Brain microvascular endothelial cell (primary cell): ENCODE data around the gene RGS19.

ENCODE experiments used
- DNase-seq: peaks from one replicate; pipeline ENCODE4 v3.0.0-alpha.2; 2020
- H3K27ac ChIP-seq: fragments of 250-450 bp; sonication (Bioruptor Pico); 2 replicates; pipeline ENCODE4 v1.5.1; 2020; ENCODE audit warnings: mild to moderate bottlenecking, moderate library complexity
- H3K27me3 ChIP-seq: fragments of 250-450 bp; sonication (Bioruptor Pico); replicated peaks from 2 replicates; pipeline ENCODE4 v1.5.1; 2020; ENCODE audit warnings: mild to moderate bottlenecking
- H3K36me3 ChIP-seq: fragments of 250-450 bp; sonication (Bioruptor Pico); replicated peaks from 2 replicates; pipeline ENCODE4 v1.5.1; 2020; ENCODE audit warnings: mild to moderate bottlenecking
- H3K4me3 ChIP-seq: 2 replicates; pipeline ENCODE4 v1.5.1; 2011; ENCODE audit warnings: low read depth, mild to moderate bottlenecking, control low read depth, low read length, moderate library complexity
- CTCF ChIP-seq: IDR thresholded peaks from 2 replicates; pipeline ENCODE4 v1.5.1; 2011; ENCODE audit warnings: low read depth, mild to moderate bottlenecking, moderate library complexity, low read length, control low read depth, inconsistent platforms; ENCODE audit errors: missing control alignments
- in situ Hi-C: cut with HindIII; loops from 2 replicates; pipeline ENCODE4 v1.10.0; 2017; ENCODE audit warnings: low sequenced_read_pairs, low pct_ligation_motif_present

Gene RGS19

GRCh38 chr20:64077094-64077493 lies 2.2 kb downstream of the RGS19 start:
- no peak for TF ChIP-seq CTCF
- Histone ChIP-seq H3K27me3 (no peaks in the 10 kb centered on the region), H3K36me3 (no peaks in the 10 kb centered on the region), H3K27ac (no peak overlapping the region), H3K4me3 (no peak overlapping the region)
- no peak for DNase-seq
- in situ Hi-C loops: no loop called here

- Histone ChIP-seq H3K36me3 (no peaks in the 10 kb centered on the region), H3K27ac (no peak overlapping the region), H3K27me3 (no peaks in the 10 kb centered on the region), H3K4me3 (no peak overlapping the region)
- DNase-seq: no peak
- in situ Hi-C loops: no loop called here
- TF ChIP-seq CTCF: no peak
Observed at GRCh38 chr20:64076061-64076997, 3.0 kb downstream of the RGS19 start.

- no peak overlapping the region for H3K27ac ChIP-seq
Observed at GRCh38 chr20:64075556-64075955, 3.8 kb downstream of the RGS19 start.

GRCh38 chr20:64074963-64075362 lies 4.4 kb downstream of the RGS19 start:
- no peak overlapping the region for H3K4me3 ChIP-seq
- no peak for TF ChIP-seq CTCF
- DNase-seq: no peak
- no peaks in the 10 kb centered on the region for H3K27me3 ChIP-seq
- no peaks in the 10 kb centered on the region for H3K36me3 ChIP-seq
- H3K27ac ChIP-seq: no peak overlapping the region
- in situ Hi-C loops: no loop called here

More at GRCh38 chr20:64075556-64075955, 3.8 kb downstream of the RGS19 start:
- in situ Hi-C loops: no loop called here
- no peaks in the 10 kb centered on the region for H3K27me3 ChIP-seq
- no peak for TF ChIP-seq CTCF
- DNase-seq: no peak
- H3K4me3 ChIP-seq: no peak overlapping the region
- H3K36me3 ChIP-seq: no peaks in the 10 kb centered on the region

GRCh38 chr20:64074184-64074789 lies 5.0 kb downstream of the RGS19 start:
- no peak for DNase-seq
- no peak overlapping the region for H3K27ac ChIP-seq
- no peaks in the 10 kb centered on the region for H3K36me3 ChIP-seq
- in situ Hi-C loops: no loop called here
- no peak overlapping the region for H3K4me3 ChIP-seq
- TF ChIP-seq CTCF: no peak
- no peaks in the 10 kb centered on the region for H3K27me3 ChIP-seq
